H1 (cell line): ENCODE results near the gene RND3. TPM values are rescaled to one million over a fixed set of nuclear protein-coding genes. Genes with fewer than 3 reads are reported as not detected.

ENCODE experiments used
- CTCF ChIA-PET: fragments of 300-600 bp; sonication (Branson Sonifier 250); formaldehyde crosslinking; loops from one replicate; lab custom pipeline; 2021; ENCODE audit not compliant: partially characterized antibody; lab: Charles Lee
- POLR2A ChIA-PET: fragments of 300-600 bp; sonication (Branson Sonifier 250); formaldehyde crosslinking; loops from one replicate; lab custom pipeline; 2021; ENCODE audit warnings: inconsistent platforms; ENCODE audit not compliant: partially characterized antibody; lab: Charles Lee
- DNase-seq, 2 experiments: peaks; one replicate each; pipeline versions ENCODE4 v3.0.0 to v3.0.0-alpha.2; 2010 to 2022; ENCODE audit warnings: low spot score in 2 of 2, low read depth in 1 of 2, mixed read lengths in 1 of 2
- FAIRE-seq: peaks from 2 replicates; lab custom pipeline; 2011; peaks lifted over from hg19 to GRCh38; lab: Jason Lieb, UNC
- H2AFZ ChIP-seq: 2 replicates; pipeline ENCODE4 v1.8.1; 2012; ENCODE audit warnings: low read length, inconsistent platforms
- H2AK5ac ChIP-seq: 2 replicates; pipeline ENCODE4 v1.6.1; 2013; ENCODE audit warnings: low read depth, low read length
- H2BK120ac ChIP-seq: replicated peaks from 2 replicates; pipeline ENCODE3; 2013; ENCODE audit warnings: low read depth, low read length, inconsistent platforms
- H2BK12ac ChIP-seq: 2 replicates; pipeline ENCODE4 v1.6.1; 2013; ENCODE audit warnings: low read depth, low read length
- H2BK15ac ChIP-seq: 2 replicates; pipeline ENCODE4 v1.6.1; 2013; ENCODE audit warnings: low read length
- H2BK20ac ChIP-seq: 2 replicates; pipeline ENCODE4 v1.6.1; 2013; ENCODE audit warnings: low read length
- H2BK5ac ChIP-seq: 2 replicates; pipeline ENCODE4 v1.6.1; 2013; ENCODE audit warnings: low read depth, low read length
- H3K14ac ChIP-seq: 2 replicates; pipeline ENCODE4 v1.6.1; 2013; ENCODE audit warnings: inconsistent platforms; ENCODE audit not compliant: insufficient read length
- H3K18ac ChIP-seq: 2 replicates; pipeline ENCODE4 v1.6.1; 2013; ENCODE audit warnings: low read length; ENCODE audit errors: extremely low read depth
- H3K23ac ChIP-seq: 2 replicates; pipeline ENCODE4 v1.6.1; 2013; ENCODE audit warnings: inconsistent platforms; ENCODE audit not compliant: insufficient read length
- H3K23me2 ChIP-seq: 2 replicates; pipeline ENCODE4 v1.6.1; 2013; ENCODE audit warnings: low read depth, low read length
- H3K27ac ChIP-seq: 2 replicates; pipeline ENCODE4 v1.6.1; 2011; ENCODE audit warnings: low read depth, low read length, inconsistent platforms
- H3K27me3 ChIP-seq, 4 experiments: replicated peaks in 1 of 4; 1 replicate in 1 of 4; 2 replicates in 3 of 4; pipeline versions ENCODE4 v1.6.1 to v1.8.1; 2011 to 2013; ENCODE audit warnings: low read length in 3 of 4, mild to moderate bottlenecking in 3 of 4, inconsistent platforms in 2 of 4, mixed read lengths in 2 of 4, moderate library complexity in 1 of 4; ENCODE audit not compliant: control insufficient read depth in 3 of 4, insufficient read depth in 3 of 4; ENCODE audit errors: extremely low read depth in 1 of 4
- H3K36me3 ChIP-seq, 4 experiments: 2 replicates each; pipeline versions ENCODE4 v1.6.1 to v1.8.1; 2011 to 2013; ENCODE audit warnings: mild to moderate bottlenecking in 4 of 4, low read length in 3 of 4, moderate library complexity in 2 of 4, control low read depth in 1 of 4, inconsistent platforms in 1 of 4; ENCODE audit not compliant: insufficient read depth in 4 of 4, control insufficient read depth in 2 of 4
- H3K4ac ChIP-seq: replicated peaks from 2 replicates; pipeline ENCODE3; 2013; ENCODE audit warnings: low read length, low read depth, mixed read lengths, inconsistent platforms; ENCODE audit not compliant: insufficient read length
- H3K4me1 ChIP-seq, 4 experiments: replicated peaks in 1 of 4; 1 replicate in 1 of 4; 2 replicates in 3 of 4; pipeline versions ENCODE4 v1.6.1 to v1.8.1; 2011 to 2013; ENCODE audit warnings: low read length in 3 of 4, inconsistent platforms in 2 of 4, mixed read lengths in 1 of 4; ENCODE audit not compliant: insufficient read depth in 4 of 4, control insufficient read depth in 3 of 4
- H3K4me2 ChIP-seq, 2 experiments: 2 replicates each; pipeline versions ENCODE4 v1.6.1 to v1.8.1; 2011 to 2013; ENCODE audit warnings: low read depth in 2 of 2, low read length in 2 of 2, control low read depth in 1 of 2, inconsistent platforms in 1 of 2, mild to moderate bottlenecking in 1 of 2; ENCODE audit not compliant: insufficient read depth in 1 of 2
- H3K4me3 ChIP-seq, 4 experiments: fragments of 200-600, 300-600 bp in 1 of 4; sonication (generic), shearing (Covaris generic), sonication (Bioruptor Twin) in 1 of 4; 2 replicates each; pipeline versions ENCODE4 v1.5.1 to v1.8.1; 2011 to 2016; ENCODE audit warnings: low read length in 4 of 4, low read depth in 3 of 4, control low read depth in 2 of 4, inconsistent platforms in 2 of 4, mild to moderate bottlenecking in 2 of 4, mixed read lengths in 1 of 4, moderate library complexity in 1 of 4; ENCODE audit not compliant: insufficient read depth in 2 of 4; ENCODE audit errors: extremely low read depth in 1 of 4
- H3K56ac ChIP-seq: replicated peaks from 2 replicates; pipeline ENCODE3; 2013; ENCODE audit warnings: low read depth, mild to moderate bottlenecking, mixed read lengths, low read length, inconsistent platforms; ENCODE audit not compliant: insufficient read length
- H3K79me1 ChIP-seq: 2 replicates; pipeline ENCODE4 v1.6.1; 2013; ENCODE audit warnings: low read depth, low read length, control low read depth
- H3K79me2 ChIP-seq, 2 experiments: 2 replicates each; pipeline versions ENCODE4 v1.6.1 to v1.8.1; 2012 to 2013; ENCODE audit warnings: low read length in 2 of 2, mild to moderate bottlenecking in 2 of 2, inconsistent platforms in 1 of 2; ENCODE audit not compliant: insufficient read depth in 2 of 2, control insufficient read depth in 1 of 2
- H3K9ac ChIP-seq, 4 experiments: replicated peaks in 1 of 4; 1 replicate in 1 of 4; 2 replicates in 3 of 4; pipeline versions ENCODE4 v1.6.1 to v1.8.1; 2011 to 2013; ENCODE audit warnings: low read depth in 3 of 4, low read length in 3 of 4, control low read depth in 2 of 4, mild to moderate bottlenecking in 2 of 4, moderate library complexity in 2 of 4, inconsistent platforms in 1 of 4; ENCODE audit errors: extremely low read depth in 1 of 4
- H3K9me3 ChIP-seq, 2 experiments: 2 replicates each; pipeline versions ENCODE4 v1.6.1 to v1.8.1; 2012 to 2013; ENCODE audit warnings: mild to moderate bottlenecking in 2 of 2, moderate library complexity in 2 of 2, control low read depth in 1 of 2, inconsistent platforms in 1 of 2, low read depth in 1 of 2, low read length in 1 of 2, mixed read lengths in 1 of 2; ENCODE audit not compliant: insufficient read depth in 2 of 2
- H4K20me1 ChIP-seq, 2 experiments: replicated peaks in 1 of 2; 2 replicates each; pipeline versions ENCODE3 to v1.8.1; 2011 to 2013; ENCODE audit warnings: inconsistent platforms in 2 of 2, low read length in 2 of 2, mild to moderate bottlenecking in 1 of 2; ENCODE audit not compliant: insufficient read depth in 2 of 2, control insufficient read depth in 1 of 2
- H4K5ac ChIP-seq: 2 replicates; pipeline ENCODE4 v1.6.1; 2013; ENCODE audit warnings: low read length, low read depth, mixed read lengths, inconsistent platforms; ENCODE audit not compliant: insufficient read length
- H4K8ac ChIP-seq: 2 replicates; pipeline ENCODE4 v1.8.0; 2013; ENCODE audit warnings: mild to moderate bottlenecking, moderate library complexity, low read length, inconsistent platforms; ENCODE audit not compliant: insufficient read depth; ENCODE audit errors: extremely low read depth
- H4K91ac ChIP-seq: replicated peaks from 2 replicates; pipeline ENCODE3; 2013; ENCODE audit warnings: low read length, mixed read lengths, inconsistent platforms; ENCODE audit not compliant: insufficient read length
- BACH1 ChIP-seq: IDR thresholded peaks from 2 replicates; pipeline ENCODE4 v1.6.1; 2012; ENCODE audit warnings: low read length, improper control_type of control experiment
- CHD1 ChIP-seq: IDR thresholded peaks from 2 replicates; pipeline ENCODE4 v1.6.1; 2012; ENCODE audit warnings: low read depth, low read length, improper control_type of control experiment
- EP300 ChIP-seq, 2 experiments: IDR thresholded peaks; 1 replicate in 1 of 2; 2 replicates in 1 of 2; pipeline ENCODE4 v1.6.1; 2011 to 2012; ENCODE audit warnings: low read depth in 2 of 2, low read length in 2 of 2, mild to moderate bottlenecking in 2 of 2, borderline replicate concordance in 1 of 2, inconsistent platforms in 1 of 2, moderate library complexity in 1 of 2
- EZH2 ChIP-seq: fragments of 200-600 bp; sonication (generic); IDR thresholded peaks from 2 replicates; pipeline ENCODE4 v1.7.1; 2012; ENCODE audit warnings: low read depth, mild to moderate bottlenecking, moderate library complexity, low read length, inconsistent platforms; ENCODE audit not compliant: severe bottlenecking
- FOSL1 ChIP-seq: IDR thresholded peaks from 2 replicates; pipeline ENCODE4 v1.6.1; 2011; ENCODE audit warnings: mild to moderate bottlenecking, low read depth, low read length, moderate library complexity; ENCODE audit not compliant: insufficient read depth
- GABPA ChIP-seq: IDR thresholded peaks from 2 replicates; pipeline ENCODE4 v1.6.1; 2011; ENCODE audit warnings: mild to moderate bottlenecking, low read length, moderate library complexity, borderline replicate concordance; ENCODE audit not compliant: insufficient read depth
- KDM1A ChIP-seq: fragments of 200-600, 300-600 bp; sonication (generic); IDR thresholded peaks from 2 replicates; pipeline ENCODE4 v1.7.1; 2016; ENCODE audit warnings: mild to moderate bottlenecking, low read length, borderline replicate concordance
- KDM5A ChIP-seq: fragments of 200-600 bp; IDR thresholded peaks from 2 replicates; pipeline ENCODE4 v1.7.1; 2012; ENCODE audit warnings: mild to moderate bottlenecking, low read length, inconsistent platforms, mixed read lengths
- MAFK ChIP-seq: IDR thresholded peaks from 2 replicates; pipeline ENCODE4 v1.6.1; 2012; ENCODE audit warnings: low read depth, mild to moderate bottlenecking, improper control_type of control experiment, low read length
- NRF1 ChIP-seq: IDR thresholded peaks from 2 replicates; pipeline ENCODE4 v1.6.1; 2011; ENCODE audit warnings: mild to moderate bottlenecking, low read depth, low read length, improper control_type of control experiment
- PHF8 ChIP-seq: fragments of 200-600 bp; sonication (generic); conservative IDR thresholded peaks from 2 replicates; pipeline ENCODE4 v1.7.1; 2012; ENCODE audit warnings: low read depth, mild to moderate bottlenecking, inconsistent platforms, low read length, moderate library complexity
- RBBP5 ChIP-seq: IDR thresholded peaks from 2 replicates; pipeline ENCODE4 v1.7.1; 2012; ENCODE audit warnings: low read depth, mild to moderate bottlenecking, inconsistent platforms, low read length, moderate library complexity, borderline replicate concordance
- RNF2 ChIP-seq: fragments of 200-900, 300-1000 bp; sonication (generic); IDR thresholded peaks from 2 replicates; pipeline ENCODE4 v1.7.1; 2016; ENCODE audit warnings: borderline replicate concordance, low read depth, mild to moderate bottlenecking, antibody characterized with exemption, low read length; ENCODE audit not compliant: poor library complexity, severe bottlenecking; ENCODE audit errors: missing control alignments
- TBP ChIP-seq: IDR thresholded peaks from 2 replicates; pipeline ENCODE4 v1.6.1; 2011; ENCODE audit warnings: low read depth, low read length, improper control_type of control experiment
- WGBS, 2 experiments: shearing (Covaris generic) in 1 of 2; methylation state at CpG; one replicate each; pipeline versions ENCODE4 v1.1.6 to v1.1.7; 2013 to 2015; ENCODE audit warnings: low lambda C conversion rate in 2 of 2, mixed read lengths in 2 of 2, inconsistent platforms in 1 of 2, low coverage in 1 of 2, missing lambda C conversion rate in 1 of 2; ENCODE audit not compliant: insufficient replicate concordance in 2 of 2, insufficient coverage in 1 of 2, insufficient read length in 1 of 2; ENCODE audit errors: extremely low coverage in 1 of 2, missing lambda C conversion rate in 1 of 2; 5-methylcytosine and 5-hydroxymethylcytosine counted together
- polyA plus RNA-seq, 7 experiments: library from polyadenylated mRNA; depleted of rRNA in 3 of 7; stranded (reverse) in 5 of 7; unstranded in 2 of 7; fragments of >200 nt in 5 of 7; fragments of 200-250 nt in 2 of 7; gene quantifications; 1 replicate in 5 of 7; 2 replicates in 1 of 7; 4 replicates in 1 of 7; pipeline versions ENCODE4 v1.2.1 to v1.2.3, GENCODE V29; 2011 to 2013; ENCODE audit warnings: missing spikeins in 2 of 7, mixed read lengths in 2 of 7
- total RNA-seq: library from RNA; stranded (reverse); fragmentation: NEBNext Ultra II Directional; extraction: Animal tissue kit (Norgen Biotek cat#: 25700); gene quantifications from 2 replicates; pipeline ENCODE4 v1.2.1, GENCODE V29; 2021

RND3 gene
- total and polyA plus RNA-seq, 2 of the 8 experiments (the other 6 are each of a cell fraction or from before 2014, with no cell fraction given), result 12.2 to 25.6 TPM

DNA sequence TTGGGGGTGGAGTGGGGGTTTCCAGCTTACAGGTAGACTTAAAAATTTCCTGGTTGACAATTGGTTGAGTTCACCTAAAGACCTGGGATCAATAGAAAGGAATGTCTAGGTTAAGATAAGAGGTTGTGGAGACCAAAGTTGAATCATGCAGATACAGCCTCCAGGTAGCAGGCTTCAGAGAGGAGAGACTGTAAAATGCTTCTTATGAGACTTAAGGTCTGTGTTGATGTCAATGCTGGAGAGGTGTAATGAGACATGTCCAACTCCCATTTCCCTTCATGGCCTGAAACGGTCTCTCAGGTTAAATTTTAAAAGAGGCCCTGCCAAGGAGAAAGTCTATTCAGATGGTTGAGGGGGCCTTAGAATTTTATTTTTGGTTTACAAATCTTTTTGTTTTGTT lies 38.5 kb upstream of the RND3 start:
- Histone ChIP-seq H3K79me2 (no peaks in the 10 kb centered on the region), H2AFZ (no peak overlapping the region), H3K79me1 (no peaks in the 10 kb centered on the region), H3K27me3 (no peaks in the 10 kb centered on the region), H3K36me3 (no peaks in the 10 kb centered on the region), H3K4me2 (no peak overlapping the region), H2AK5ac (no peak overlapping the region), H3K18ac (no peak overlapping the region), H4K20me1 (no peaks in the 10 kb centered on the region), H4K91ac (no peak overlapping the region), H2BK120ac (no peak overlapping the region), H2BK15ac (no peak overlapping the region), H3K56ac (no peak overlapping the region), H3K9me3 (peaks cover 0 to 5% of the 10 kb centered on the region in 2 experiments; a peak in 1 of 4 replicates), H3K4me3 (no peak overlapping the region), H3K4ac (no peak overlapping the region), H3K27ac (no peak overlapping the region), H3K23me2 (no peaks in the 10 kb centered on the region), H3K9ac (no peak overlapping the region), H4K5ac (no peak overlapping the region), H3K23ac (no peak overlapping the region), H3K4me1 (peaks cover 0 to 12% (median 4%) of the 10 kb centered on the region in 4 experiments; a peak in 3 of 7 replicates), H3K14ac (no peak overlapping the region), H4K8ac (no peak overlapping the region), H2BK12ac (no peak overlapping the region), H2BK5ac (no peak overlapping the region), H2BK20ac (no peak overlapping the region)
- ChIA-PET CTCF (interaction anchor here (0.8 to 1.2 kb wide), 4 partner anchors 10 to 711 kb away, joined by 3 to 7 read pairs (median 4); no protein-coding TSS in a partner anchor), POLR2A (no interaction called here)
- WGBS, 2 experiments, result 100% methylated on average over 1 of the region's 1 CpG; no CpG with 5 or more reads in 1 of the 2 experiments
- no peak for TF ChIP-seq BACH1
- TF ChIP-seq RBBP5, result no peak
- TF ChIP-seq EZH2, result no peak
- no peak for TF ChIP-seq MAFK
- no peak for TF ChIP-seq GABPA
- no peak for TF ChIP-seq PHF8
- TF ChIP-seq KDM1A, result no peak
- TF ChIP-seq RNF2, result no peak
- TF ChIP-seq TBP, result no peak
- TF ChIP-seq CHD1, result no peak
- no peak for TF ChIP-seq EP300 (IDR thresholded peaks at IDR 0.05; ENCODE audit: borderline replicate concordance in 1 of 2, low read depth in 2 of 2, low read length in 2 of 2)
- no peak for TF ChIP-seq NRF1
- no peak for TF ChIP-seq FOSL1
- no peak for TF ChIP-seq KDM5A
- FAIRE-seq (no peak), DNase-seq (no peak)
